ENCODE measurements around the gene PLXNA2.

PLXNA2 gene

DNA sequence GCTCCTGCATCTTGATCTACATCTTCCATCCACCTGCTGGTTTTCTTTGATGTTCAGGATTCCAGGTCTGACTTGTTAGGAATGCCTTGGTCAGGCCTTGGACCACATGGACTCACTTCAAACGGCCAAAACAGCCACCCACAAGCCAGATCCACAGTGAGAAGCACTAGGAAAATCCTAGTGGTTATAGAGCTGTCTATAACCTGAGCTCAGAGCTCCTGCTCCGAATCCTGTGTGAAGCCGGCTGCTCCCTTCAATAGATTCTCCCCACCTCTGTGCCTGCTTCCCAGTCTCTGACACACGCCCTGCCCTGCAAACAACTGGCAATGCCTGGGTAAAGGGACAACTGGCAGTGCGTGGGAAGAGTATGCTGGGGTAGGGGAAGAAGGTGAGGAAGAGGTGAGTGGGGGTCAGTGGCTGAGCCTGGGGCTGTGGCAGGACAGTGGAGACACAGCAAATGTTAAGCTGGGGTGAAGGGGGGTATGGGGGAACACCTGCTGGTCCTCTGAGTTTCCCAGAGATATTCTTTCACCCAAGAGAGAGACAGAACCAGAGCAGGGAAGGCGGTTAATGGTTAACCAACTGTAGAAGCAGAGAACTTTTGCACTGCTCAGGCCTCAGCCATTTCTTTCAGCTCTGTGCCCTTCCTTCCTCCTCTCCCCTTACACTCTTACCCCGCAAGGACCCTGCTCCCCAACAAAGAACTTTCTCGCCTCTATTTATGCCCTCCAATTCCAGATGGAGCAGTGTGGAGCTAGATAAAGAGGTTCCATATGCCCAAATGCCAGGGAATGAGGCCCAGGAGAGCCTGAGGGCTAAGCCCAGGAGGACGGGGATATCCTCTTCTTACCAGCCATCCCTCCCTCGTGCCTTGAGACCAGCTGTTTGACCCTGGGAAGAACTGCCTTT is 4.5 kb downstream of the PLXNA2 start:
- FAIRE-seq, result no peak

DNA sequence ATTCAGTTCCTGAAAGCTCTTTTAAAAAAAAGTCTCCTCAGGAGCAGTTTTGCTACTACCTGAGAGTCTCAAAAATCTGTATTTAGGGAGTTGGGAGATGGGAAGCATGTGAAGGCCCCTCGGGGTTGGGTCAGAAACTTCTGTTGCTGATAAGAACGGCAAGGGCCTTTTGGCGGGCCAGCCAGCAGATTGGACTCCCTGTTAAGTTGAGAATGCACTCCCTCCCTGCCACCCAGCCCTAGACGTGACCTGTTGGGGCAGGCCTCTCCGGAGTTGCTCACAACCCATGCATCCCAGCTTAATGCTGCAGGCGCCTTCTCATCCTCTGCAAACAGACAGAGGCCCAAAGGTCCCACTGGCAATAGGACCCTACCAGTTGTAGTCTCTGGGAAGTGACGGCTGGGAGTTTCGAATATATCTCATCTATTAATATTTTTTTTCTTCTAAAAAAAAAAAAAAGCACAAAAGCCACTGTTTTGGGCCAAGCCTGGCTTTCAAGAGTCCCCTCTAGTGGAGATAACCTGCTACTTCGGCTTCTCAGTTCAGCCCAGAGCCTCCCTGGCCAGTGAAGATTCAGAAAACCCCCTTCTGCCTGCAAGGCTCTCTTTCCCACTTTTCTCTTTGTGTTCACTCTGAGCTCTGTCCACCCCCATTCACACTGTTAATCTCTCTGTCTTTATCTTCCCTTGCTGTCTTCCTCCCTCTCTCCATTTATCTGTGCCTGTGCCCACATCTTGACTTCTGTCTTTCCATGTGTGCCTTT is 5.3 kb downstream of the PLXNA2 start:
- FAIRE-seq, result no peak

DNA sequence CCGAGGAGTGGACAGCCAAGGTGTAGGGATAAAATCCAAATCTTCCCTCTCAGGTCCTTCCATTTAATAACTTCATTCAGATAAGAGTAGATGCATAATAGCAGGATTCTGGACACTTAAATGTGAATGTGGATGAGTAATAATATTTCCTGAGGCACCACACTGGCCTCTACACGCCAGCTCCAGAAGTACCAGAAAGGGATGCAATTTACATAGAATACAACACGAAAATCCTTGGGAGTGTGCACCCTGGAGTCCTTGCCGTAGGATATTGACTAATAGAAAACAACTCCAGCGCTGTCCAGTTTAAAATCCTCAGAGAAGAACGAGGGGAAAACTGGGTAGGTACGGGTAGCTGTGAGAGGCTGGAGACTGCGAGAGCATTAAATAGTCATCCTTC is 6.9 kb downstream of the PLXNA2 start:
- no peak for FAIRE-seq

DNA sequence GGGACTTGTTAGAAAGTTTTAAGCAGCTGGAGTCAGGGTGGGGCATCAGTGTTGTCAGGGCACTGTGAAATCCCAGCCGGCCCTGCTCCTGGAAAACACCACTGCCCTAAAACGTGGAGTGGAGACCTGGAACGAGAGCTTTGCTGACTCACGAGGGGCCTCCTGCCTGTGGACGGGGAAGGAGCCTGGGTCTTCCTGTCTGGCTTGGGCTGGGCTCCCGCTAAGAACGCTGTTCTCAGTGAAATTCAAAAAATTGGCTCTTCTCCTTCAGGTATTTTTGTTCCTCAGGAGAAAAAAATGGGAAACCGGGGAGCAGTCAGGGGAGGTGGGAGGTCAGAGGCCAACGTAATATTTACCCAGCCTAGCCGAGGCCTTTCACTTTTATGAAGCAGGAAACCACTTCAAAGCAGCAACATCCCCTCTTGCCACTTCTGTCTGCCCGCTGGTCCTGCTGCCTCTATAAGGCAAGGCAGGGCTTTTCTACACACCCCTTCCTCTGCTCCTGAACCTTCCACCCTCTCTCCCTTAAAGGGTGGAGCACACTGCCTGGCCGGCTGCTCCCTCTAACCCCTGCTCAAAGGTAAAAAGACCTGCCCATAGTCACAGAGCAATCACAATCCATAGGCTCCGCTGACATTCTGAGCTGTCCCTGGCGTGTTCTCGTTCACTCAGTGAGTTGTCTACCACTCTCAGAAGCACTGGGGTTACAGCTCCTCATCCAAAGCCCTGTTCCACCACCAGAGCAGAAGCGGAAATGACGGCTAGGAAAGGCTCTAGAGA is 8.0 kb downstream of the PLXNA2 start:
- no peak for FAIRE-seq

DNA sequence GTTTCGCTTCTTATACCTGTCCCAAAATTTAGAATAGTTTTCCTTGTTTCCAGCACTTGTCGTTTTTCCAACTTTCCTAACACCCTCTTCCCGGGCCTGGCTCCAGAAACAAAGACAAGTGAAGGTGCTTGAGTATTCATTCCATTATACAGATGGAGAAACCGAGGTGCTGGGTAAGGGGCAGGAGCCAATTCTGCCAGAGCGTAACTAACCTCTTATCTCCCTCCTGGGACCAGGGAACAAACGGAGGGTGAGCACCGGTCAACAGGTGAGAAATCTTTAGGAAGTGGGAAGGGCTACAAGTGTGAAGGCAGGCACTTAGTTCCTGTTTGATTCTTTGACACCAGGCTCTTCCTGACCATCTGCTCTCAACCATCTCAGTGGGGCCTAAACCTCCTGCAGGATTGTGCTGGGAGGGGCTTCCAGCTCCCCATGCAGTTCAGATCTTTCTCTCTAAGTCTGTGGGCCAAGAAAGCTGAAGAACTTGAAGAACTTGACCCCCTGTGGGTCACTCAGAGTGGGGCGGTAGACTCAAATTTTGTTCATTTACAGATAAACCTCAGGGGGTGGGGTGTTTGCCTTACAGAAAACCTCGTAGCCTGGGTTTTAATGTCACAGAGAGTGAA is 8.7 kb downstream of the PLXNA2 start:
- no peak for FAIRE-seq

DNA sequence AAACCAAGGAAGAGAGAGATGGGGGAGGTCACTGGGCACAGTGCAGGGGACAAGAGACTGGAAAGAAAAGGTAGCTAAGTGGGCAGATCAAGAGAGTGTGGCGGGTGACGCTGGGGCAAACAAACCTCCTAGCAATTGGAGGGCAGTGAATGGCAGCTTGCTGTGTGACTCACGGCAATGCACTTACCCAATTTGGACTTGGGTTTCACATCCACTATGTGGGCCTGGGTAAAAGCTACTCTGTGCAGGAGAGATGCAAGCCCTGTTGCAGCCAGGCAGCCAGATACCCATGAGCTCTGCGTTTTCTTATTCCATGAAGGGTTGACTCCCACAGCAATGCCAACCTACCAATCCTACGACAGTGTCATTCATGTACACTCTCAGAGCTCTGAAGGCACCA is 9.5 kb downstream of the PLXNA2 start:
- no peak for FAIRE-seq

DNA sequence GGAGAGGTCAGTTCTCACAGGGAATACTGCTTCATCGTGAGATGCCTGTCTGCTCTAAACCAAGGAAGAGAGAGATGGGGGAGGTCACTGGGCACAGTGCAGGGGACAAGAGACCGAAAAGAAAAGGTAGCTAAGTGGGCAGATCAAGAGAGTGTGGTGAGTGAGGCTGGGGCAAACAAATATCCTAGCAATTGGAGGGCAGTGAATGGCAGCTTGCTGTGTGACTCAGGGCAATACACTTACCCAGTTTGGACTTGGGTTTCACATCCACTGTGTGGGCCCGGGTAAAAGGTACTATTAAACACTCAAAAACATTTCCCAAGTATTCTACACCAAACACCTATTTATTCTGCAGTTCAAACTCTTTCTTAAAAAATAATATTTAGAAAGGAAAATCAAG is 10.2 kb downstream of the PLXNA2 start:
- no peak for FAIRE-seq

DNA sequence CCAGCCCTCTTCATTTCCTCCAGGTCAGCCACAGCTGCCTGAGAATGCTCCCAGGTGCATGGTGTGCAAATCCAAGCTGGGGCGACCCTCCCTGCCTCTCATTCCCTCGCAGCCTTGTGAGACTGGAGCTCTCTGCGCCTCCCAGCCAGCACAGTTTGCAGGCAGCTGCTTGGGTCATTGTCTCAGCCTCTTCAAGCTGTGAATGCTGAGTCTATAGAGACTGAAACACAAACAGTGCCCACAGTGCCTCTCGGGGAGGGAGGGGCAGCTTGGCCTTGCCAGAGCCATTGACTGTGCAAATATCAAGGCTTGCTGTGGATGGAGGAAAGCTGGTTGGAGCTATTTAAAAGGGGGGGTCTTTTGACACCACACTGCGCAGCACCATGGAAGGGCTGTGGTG is 10.6 kb downstream of the PLXNA2 start:
- no peak for FAIRE-seq

DNA sequence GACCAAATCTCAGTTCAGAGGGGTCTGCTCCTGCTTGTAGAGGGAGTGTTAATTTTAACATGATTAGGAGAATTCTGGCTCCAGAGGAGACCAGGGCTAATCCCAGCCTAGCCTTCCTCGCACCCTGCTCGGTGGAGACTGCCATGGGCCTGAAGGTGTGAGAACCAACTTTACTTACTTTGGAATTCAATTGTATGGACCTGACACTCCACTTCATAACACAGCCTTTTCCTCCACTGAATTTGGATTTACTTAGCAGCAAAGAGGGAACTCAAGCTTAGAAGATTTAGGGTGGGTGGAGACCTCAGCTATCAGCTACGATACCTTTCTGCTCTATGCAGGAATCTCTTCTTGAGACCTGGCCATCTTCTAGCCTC is 11.5 kb downstream of the PLXNA2 start:
- no peak for FAIRE-seq

DNA sequence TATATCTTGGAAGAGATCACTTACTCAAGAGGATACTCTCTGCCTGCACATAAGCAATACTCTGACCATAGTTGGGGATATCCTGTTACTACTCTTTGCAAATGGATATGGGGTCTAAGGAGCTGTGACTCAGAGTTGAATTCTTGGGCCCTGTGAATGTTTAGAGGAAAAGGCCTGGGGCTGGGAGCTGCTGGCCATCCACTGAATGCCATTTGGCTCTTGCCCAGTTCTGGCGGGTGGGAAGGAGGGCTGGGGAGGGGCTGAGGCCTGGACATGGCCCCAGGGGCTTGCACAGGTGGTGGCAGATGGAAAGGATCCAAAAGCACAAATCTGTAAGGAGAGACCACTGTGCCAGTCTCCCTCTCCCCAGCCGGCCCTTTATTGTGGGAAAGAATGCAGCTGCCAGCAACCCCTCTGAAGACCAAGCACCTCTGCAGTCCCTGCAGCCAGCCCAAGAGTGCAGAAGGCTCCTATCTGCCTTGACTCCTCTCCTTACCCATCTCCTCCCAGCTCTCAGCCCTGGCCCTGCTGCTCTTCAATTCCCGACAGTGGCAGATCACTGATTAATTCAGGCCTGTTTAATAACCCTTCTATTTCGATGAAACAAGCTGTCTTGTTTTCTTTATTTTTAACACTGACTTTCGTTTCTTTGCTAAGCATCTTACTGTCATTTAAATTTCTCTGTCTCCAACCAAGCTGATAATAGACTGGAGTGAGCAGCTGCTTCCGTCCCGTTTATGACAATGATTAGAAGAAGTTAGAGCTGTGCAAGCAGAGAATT is 12.1 kb downstream of the PLXNA2 start:
- no peak for FAIRE-seq

DNA sequence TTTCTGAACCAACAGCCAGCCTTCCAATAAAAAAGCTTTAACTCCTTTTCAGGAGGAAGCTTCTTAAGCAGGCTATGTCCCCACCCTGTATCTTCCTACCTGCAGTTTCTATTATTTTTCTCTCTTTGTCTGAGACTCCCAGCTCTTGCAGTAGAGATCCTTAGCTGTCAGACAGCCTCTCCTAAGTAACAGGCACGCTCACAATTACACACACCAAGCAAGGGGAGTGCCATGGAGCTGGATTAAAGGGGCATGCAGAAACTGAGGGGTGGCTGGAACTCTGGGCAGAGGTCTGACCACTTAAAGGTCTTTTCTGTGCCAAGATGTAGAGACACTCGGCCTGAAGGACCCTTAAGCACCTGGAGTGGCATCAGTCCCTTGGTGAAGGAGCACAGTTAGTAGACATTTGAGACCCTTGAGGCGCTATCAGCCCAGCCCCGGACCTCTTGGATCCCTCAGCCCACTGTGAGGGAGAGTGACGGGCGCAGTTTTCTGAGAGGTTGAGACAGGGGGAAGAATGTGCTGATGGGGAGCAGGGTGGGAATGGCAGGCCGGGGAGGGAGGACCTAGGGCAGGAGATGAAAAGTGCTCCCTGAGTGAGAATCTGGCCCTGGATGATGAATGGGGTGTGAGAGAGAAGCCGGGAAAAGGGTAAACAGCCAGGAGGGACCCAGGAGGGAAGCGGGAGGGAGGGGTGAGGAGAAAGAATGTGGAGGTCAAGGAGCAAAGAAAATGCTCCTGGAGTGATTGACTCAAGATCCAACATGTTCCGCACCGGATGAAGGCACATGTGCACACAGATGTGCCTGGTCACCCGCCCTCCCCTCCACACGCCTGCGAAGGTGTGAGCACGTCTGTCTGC is 13.3 kb downstream of the PLXNA2 start:
- FAIRE-seq, result no peak

DNA sequence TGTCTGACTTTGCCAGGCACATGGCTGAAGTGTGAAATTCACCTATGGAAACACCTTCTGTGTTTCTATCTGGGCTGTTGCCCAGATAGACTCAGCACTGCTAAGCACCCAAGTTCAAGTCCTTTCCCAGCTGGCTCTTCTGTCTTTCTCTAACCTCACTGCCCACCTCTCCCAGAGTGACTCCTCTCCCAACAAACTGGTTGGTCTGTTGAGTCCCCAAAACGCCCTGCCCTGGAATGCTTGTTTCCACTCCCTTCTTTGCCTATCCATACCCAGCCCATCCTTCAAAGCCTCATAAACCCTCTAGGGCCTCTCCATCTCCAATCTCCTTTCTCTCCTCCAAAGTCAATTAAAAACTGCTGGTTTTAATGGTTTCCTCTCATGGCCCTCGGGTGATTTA is 15.6 kb downstream of the PLXNA2 start:
- FAIRE-seq, result no peak

DNA sequence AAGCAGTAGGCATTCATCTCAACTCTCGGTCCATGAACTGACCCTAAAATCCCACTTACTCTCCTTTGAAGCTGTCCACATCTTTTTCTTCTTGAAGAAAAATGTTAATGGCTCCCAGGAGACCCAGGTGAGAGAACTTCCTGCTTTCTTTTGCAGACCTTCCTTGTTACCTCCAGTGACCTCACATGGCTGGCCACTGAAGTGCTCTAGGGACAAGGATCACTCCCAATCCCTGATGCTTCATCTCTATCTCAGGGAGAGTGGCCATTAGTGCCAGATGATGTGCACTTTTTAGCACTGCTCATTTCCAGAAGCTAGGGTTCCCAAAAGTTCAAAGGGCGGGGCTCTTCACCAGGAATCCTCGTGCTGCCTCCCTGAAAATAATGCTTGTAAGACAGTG is 16.2 kb downstream of the PLXNA2 start:
- FAIRE-seq, result no peak

DNA sequence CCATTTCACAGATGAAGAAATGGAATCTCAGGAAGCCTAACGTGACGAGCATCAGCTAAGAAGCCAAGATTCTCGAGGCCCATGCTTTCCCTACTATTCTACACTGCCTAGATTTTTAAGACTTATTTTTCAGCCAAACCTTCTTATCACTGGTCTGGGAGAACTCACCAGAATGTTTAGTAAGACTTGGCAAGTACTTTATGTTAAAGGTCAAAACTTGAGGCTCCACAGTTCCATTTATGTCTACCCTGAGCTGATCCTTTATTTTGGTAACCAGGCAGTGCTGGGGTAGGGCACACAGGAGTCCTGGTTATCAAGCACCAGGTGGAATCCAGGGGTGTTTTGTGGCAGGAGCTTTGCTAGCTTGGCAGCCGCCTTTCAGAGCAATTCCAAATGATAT is 16.8 kb downstream of the PLXNA2 start:
- FAIRE-seq, result no peak

DNA sequence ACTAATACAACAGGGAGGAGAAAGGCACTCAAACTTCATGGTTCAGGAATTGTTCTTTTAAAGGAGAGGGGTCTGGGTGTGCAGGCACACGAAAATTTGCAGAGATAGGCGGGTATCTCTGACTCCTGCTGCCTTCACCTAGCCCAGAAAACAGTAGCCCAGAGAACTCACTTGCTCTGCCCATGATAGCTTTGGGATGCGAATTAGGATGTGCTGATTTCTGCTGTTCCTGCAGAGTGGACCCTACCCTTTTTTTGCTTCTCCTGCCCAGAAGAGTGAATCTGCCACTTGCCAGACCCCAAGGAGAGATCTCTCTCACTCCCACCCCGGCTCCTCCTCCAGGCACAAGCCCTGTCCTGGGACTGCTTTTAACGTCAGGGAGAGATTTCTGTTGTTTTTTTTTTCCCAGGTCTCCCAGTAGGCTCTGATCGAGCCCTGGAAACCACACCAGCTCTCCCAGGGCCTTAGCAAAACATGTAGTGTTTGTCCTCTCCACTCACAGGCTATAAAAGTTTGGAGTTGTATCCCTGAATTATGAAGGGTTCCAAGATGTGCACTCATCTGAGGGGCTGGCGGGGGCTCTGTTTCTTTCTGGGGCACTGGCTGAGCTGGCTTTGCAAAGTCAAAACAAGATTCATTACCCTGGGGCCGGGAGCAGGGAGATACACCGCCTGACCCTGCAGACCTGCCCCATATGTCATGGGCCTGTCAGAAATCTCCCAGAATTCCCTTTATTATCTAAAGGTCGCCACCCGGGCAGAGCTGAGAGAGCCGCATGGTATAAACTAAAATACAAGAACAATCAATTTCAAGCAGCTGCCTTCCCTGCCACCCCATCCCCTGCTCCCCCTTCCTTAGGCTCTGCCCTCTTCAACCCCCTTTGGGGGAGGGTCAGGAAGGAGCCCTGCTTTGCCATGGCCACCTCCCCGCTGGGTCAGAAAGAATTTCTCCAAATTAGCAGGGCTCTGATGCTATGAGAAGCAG is 17.9 kb downstream of the PLXNA2 start:
- no peak for FAIRE-seq

DNA sequence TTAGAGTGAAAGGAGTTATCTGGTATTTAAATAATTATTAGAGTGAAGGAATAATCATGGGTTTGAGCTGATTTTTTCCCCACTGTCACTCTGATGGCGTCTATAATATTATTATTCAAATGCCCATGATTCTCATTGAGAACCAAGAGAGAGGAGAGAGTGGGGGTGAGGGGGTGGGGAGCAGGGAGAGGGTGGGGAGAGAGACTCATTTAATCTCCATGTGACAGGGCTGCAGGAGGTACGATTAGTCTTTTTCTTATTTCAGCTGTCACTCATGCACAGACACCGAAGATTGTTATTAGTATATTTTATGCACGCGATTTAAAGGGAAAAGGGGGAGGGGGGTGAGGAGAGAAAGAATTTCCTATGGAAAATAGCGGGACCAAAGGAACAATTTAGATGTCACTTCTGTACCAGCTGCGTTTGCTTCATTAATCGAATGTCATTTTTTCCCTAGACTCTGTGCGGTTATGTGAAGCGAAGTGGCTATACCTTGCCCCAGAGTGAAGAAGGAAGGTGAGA is 19.9 kb downstream of the PLXNA2 start:
- FAIRE-seq, result no peak

DNA sequence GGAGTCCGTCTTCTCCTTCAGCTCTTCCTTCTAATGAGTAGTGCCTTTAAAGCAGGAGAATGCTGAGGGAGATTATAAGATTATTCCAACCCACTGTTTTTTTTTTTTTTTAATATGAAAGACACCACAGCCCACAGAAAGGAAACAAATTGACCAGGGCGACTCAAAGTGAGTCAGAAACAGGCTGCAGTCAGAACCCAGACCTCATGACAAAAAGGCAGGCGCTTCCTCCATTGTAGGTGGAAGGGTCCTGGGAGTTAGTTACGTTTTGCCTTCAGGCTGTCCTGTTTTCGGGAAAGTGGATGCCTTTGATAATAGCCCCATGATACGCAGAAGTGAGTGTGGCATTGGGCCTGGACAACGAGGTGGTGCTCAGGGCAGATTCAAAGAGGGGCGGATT is 21.0 kb downstream of the PLXNA2 start:
- no peak for FAIRE-seq

DNA sequence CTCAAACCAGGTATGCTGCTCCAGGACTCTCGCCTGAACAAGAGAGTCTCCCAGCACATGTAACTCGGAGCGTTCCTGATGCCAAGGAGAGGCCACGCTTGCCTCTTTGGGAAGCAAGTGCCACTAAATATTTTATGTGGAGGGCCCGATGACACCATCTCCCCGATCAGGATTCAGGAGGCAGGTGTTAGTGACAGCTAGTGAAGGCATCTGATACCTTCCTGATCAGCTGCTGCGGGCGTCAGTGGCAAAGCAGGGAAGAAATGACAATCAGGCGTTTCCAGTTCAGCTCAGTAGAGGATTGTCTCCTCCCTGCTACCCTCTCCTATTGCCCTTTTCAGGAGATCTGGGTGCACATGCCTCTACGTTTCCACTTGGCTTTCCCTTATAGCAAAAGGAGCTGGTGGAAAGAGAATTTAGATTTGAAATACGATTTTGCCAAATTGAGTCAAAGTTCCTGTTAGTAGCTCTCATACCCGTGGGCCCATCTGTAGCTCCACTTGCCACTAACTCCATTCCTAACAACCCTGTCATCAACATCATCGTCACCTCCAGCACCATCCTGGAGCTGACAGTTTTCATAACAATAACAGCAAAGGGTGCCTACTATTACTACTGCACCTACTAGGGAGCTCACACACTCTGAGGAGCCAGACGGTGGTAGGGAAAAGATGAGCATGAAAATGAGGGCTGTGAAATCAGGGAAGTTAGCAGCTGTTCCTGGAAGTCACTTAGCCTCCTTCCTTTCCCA is 21.6 kb downstream of the PLXNA2 start:
- FAIRE-seq, result no peak

DNA sequence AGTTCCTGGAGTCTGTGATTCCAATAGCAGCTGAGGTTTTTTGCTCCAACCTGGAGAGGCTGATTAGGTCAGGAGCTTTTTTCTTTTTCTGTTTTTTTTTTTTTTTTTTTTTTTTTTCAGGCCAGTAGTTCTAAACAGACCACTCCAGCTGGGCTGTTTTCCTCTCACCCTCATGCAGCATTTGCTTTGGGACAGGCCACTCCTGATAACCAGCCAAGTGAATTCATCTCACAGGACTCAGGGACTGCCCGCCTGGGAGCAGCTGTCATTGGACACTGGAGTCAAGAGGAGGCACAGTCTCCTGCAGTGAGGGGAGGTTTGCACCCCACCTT is 22.9 kb downstream of the PLXNA2 start:
- FAIRE-seq, result no peak
